ENCODE results near the gene PLAC1.

The PLAC1 gene

DNA sequence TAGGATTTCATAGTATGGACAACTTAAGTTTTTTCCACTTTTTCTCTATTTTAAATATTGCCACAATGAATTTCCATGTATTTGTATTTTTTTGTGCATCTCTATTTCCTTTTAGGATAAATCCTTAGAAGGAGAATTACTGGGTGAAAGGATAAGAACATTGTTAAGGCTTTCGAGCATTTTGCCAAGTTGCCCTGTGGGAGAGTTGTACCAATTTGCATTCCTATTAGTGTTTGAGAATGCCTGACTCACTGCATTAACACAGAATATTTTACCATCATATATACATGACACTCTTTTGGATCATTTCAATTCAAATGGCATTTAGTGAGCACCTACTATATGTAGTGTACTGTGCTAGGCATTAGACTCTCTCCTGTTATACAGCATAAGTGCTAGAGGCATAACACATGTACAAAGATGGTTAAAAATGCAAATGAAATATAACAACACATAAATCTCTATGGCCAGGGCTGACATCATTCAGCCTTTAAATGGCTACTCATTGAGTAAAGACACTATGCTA, 57.0 kb downstream of the PLAC1 start:
- H3K27ac ChIP-seq (ENCODE audit: low read depth, low read length), result no peak overlapping the region
- H3K9me3 ChIP-seq (ENCODE audit: control insufficient read depth, insufficient read depth, low read length), result no peaks in the 10 kb centered on the region
- H3K79me2 ChIP-seq (ENCODE audit: control insufficient read depth, low read length), result no peaks in the 10 kb centered on the region
- H3F3A ChIP-seq (ENCODE audit: control insufficient read depth, insufficient read depth), result no peaks in the 10 kb centered on the region
- no peaks in the 10 kb centered on the region for H4K20me1 ChIP-seq (ENCODE audit: control insufficient read depth, insufficient read depth, low read depth, low read length)
- H3K4me1 ChIP-seq (ENCODE audit: control insufficient read depth, low read length), result no peaks in the 10 kb centered on the region
- no peaks in the 10 kb centered on the region for H3K9me2 ChIP-seq (replicated peaks; ENCODE audit: control insufficient read depth, low read length)
- no peaks in the 10 kb centered on the region for H3K36me3 ChIP-seq (ENCODE audit: control insufficient read depth, low read length)
- no peaks in the 10 kb centered on the region for H3K27me3 ChIP-seq (ENCODE audit: control insufficient read depth, low read length)
- TF ChIP-seq EZH2phosphoT487 (IDR thresholded peaks at IDR 0.05; ENCODE audit: borderline replicate concordance, low read length), result no peak
- TF ChIP-seq, protein P1, sequence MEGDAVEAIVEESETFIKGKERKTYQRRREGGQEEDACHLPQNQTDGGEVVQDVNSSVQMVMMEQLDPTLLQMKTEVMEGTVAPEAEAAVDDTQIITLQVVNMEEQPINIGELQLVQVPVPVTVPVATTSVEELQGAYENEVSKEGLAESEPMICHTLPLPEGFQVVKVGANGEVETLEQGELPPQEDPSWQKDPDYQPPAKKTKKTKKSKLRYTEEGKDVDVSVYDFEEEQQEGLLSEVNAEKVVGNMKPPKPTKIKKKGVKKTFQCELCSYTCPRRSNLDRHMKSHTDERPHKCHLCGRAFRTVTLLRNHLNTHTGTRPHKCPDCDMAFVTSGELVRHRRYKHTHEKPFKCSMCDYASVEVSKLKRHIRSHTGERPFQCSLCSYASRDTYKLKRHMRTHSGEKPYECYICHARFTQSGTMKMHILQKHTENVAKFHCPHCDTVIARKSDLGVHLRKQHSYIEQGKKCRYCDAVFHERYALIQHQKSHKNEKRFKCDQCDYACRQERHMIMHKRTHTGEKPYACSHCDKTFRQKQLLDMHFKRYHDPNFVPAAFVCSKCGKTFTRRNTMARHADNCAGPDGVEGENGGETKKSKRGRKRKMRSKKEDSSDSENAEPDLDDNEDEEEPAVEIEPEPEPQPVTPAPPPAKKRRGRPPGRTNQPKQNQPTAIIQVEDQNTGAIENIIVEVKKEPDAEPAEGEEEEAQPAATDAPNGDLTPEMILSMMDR (IDR thresholded peaks at IDR 0.05; ENCODE audit: low read depth, low read length, poor library complexity, severe bottlenecking), result no peak
- H3K4me3 ChIP-seq (ENCODE audit: low read length), result no peak overlapping the region
- H3K4me2 ChIP-seq (ENCODE audit: low read length), result no peak overlapping the region

DNA sequence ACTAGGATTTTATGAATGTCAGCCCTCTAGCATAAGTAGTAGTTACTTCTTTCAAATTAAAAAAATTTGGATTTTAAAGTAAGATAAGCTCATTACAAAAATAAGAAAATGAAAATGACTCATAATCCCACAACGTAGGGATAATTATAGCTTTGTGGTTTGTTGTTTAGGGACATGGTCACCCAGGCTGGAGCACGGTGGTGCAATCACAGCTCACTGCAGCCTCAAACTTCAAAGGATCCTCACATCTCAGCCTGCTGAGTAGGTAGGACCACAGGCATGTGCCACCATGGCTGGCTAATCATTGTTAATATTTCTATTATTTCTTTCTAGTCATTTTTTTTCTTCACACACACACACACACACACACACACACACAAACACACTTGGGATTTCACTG, 57.6 kb downstream of the PLAC1 start:
- H3F3A ChIP-seq (ENCODE audit: control insufficient read depth, insufficient read depth), result no peaks in the 10 kb centered on the region
- no peak overlapping the region for H3K27ac ChIP-seq (ENCODE audit: low read depth, low read length)
- TF ChIP-seq, protein P1 (IDR thresholded peaks at IDR 0.05; ENCODE audit: low read depth, low read length, poor library complexity, severe bottlenecking), result no peak
- TF ChIP-seq EZH2phosphoT487 (IDR thresholded peaks at IDR 0.05; ENCODE audit: borderline replicate concordance, low read length), result no peak
- no peaks in the 10 kb centered on the region for H4K20me1 ChIP-seq (ENCODE audit: control insufficient read depth, insufficient read depth, low read depth, low read length)
- no peaks in the 10 kb centered on the region for H3K9me2 ChIP-seq (replicated peaks; ENCODE audit: control insufficient read depth, low read length)
- H3K4me1 ChIP-seq (ENCODE audit: control insufficient read depth, low read length), result no peaks in the 10 kb centered on the region
- no peaks in the 10 kb centered on the region for H3K27me3 ChIP-seq (ENCODE audit: control insufficient read depth, low read length)
- no peak overlapping the region for H3K4me3 ChIP-seq (ENCODE audit: low read length)
- no peaks in the 10 kb centered on the region for H3K36me3 ChIP-seq (ENCODE audit: control insufficient read depth, low read length)
- H3K79me2 ChIP-seq (ENCODE audit: control insufficient read depth, low read length), result no peaks in the 10 kb centered on the region
- no peak overlapping the region for H3K4me2 ChIP-seq (ENCODE audit: low read length)
- H3K9me3 ChIP-seq (ENCODE audit: control insufficient read depth, insufficient read depth, low read length), result no peaks in the 10 kb centered on the region

DNA sequence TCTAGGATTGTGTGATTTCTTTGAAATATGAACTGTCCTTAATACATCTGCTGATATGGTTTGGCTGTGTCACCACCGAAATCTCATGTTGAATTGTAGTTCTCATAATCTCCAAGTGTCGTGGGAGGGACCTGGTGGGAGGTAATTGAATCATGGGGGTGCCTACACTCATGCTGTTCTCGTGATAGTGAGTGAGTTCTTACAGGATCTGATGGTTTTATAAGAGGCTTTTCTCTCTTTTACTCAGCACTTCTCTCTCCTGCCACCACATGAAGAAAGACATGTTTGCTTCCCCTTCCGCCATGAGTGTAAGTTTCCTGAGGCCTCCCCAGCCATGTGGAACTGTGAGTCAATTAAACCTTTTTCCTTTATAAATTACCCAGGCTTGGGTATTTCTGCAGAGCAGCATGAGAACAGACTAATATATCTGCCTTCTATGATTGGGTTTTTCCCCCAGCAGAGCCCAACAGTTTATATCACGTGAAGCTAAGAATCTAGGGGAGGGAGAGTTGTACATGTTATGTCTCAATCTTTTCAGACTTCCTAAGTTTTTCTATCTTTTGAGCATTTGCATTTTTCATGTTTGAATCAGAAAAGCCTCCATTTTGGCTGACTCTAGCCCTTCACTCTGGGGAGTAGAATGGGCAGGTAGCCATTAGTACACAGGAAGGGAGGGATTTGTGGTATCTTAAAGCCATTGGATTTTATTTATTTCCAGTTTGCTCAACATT, 58.9 kb downstream of the PLAC1 start:
- Histone ChIP-seq H3K4me3 (ENCODE audit: low read length) (no peak overlapping the region), H3K79me2 (ENCODE audit: control insufficient read depth, low read length) (no peaks in the 10 kb centered on the region), H4K20me1 (ENCODE audit: control insufficient read depth, insufficient read depth, low read depth, low read length) (no peaks in the 10 kb centered on the region), H3K36me3 (ENCODE audit: control insufficient read depth, low read length) (no peaks in the 10 kb centered on the region), H3K27me3 (ENCODE audit: control insufficient read depth, low read length) (no peaks in the 10 kb centered on the region; the same call in 1 of the 2 replicates), H3K9me3 (ENCODE audit: control insufficient read depth, insufficient read depth, low read length) (no peaks in the 10 kb centered on the region), H3K27ac (ENCODE audit: low read depth, low read length) (no peak overlapping the region), H3K4me2 (ENCODE audit: low read length) (no peak overlapping the region), H3K4me1 (ENCODE audit: control insufficient read depth, low read length) (no peaks in the 10 kb centered on the region), H3F3A (ENCODE audit: control insufficient read depth, insufficient read depth) (no peaks in the 10 kb centered on the region), H3K9me2 (replicated peaks; ENCODE audit: control insufficient read depth, low read length) (no peaks in the 10 kb centered on the region)
- no peak for TF ChIP-seq EZH2phosphoT487 (IDR thresholded peaks at IDR 0.05; ENCODE audit: borderline replicate concordance, low read length)
- TF ChIP-seq, protein P1 (IDR thresholded peaks at IDR 0.05; ENCODE audit: low read depth, low read length, poor library complexity, severe bottlenecking), result no peak
